DND-41 (cell line): ENCODE data around the gene ZNF296.

Experiments
- CTCF ChIP-seq: IDR thresholded peaks from 2 replicates; pipeline ENCODE4 v1.5.1; 2012; ENCODE audit warnings: borderline replicate concordance, low read length, moderate library complexity, mild to moderate bottlenecking; ENCODE audit not compliant: poor library complexity, severe bottlenecking; ENCODE audit errors: extremely low read depth
- EZH2 ChIP-seq: IDR thresholded peaks from 3 replicates; pipeline ENCODE4 v1.6.1; 2012; ENCODE audit warnings: borderline replicate concordance, low read depth, mild to moderate bottlenecking, moderate library complexity, low read length, inconsistent platforms; ENCODE audit not compliant: severe bottlenecking

GRCh38 chr19:45078390-45079062, 2.2 kb upstream of the ZNF296 start:
- TF ChIP-seq CTCF = no peak
- no peak for TF ChIP-seq EZH2
